ENCODE measurements around the gene ELOB.

DNA sequence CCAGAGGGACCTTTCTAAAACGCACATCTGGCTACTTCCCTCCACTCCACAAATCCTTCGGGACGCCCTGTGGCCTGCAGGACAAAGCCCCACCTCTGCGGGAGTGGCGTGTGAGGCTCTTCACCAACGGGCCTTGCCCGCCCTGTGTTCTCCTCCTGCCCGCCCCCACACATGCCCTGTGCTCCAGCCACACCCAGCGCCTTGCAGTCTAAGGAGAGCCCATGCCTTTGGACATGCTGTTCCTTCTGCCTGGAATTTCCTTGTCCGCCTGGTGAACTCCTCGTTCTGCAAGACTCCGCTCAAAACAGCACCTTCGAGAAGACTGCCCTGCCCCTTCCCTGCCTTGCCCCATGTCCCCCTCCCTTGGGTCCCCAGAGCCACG lies 7.4 kb downstream of the ELOB start:
- TF ChIP-seq, protein P1, sequence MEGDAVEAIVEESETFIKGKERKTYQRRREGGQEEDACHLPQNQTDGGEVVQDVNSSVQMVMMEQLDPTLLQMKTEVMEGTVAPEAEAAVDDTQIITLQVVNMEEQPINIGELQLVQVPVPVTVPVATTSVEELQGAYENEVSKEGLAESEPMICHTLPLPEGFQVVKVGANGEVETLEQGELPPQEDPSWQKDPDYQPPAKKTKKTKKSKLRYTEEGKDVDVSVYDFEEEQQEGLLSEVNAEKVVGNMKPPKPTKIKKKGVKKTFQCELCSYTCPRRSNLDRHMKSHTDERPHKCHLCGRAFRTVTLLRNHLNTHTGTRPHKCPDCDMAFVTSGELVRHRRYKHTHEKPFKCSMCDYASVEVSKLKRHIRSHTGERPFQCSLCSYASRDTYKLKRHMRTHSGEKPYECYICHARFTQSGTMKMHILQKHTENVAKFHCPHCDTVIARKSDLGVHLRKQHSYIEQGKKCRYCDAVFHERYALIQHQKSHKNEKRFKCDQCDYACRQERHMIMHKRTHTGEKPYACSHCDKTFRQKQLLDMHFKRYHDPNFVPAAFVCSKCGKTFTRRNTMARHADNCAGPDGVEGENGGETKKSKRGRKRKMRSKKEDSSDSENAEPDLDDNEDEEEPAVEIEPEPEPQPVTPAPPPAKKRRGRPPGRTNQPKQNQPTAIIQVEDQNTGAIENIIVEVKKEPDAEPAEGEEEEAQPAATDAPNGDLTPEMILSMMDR (IDR thresholded peaks at IDR 0.05) = no peak
- TF ChIP-seq POLR2A (IDR thresholded peaks at IDR 0.05) = no peak

All from testis (tissue), 2 donors.